HFFc6 (cell line): ENCODE results near the gene RAD51B. TPM values are rescaled to one million over a fixed set of nuclear protein-coding genes. Genes with fewer than 3 reads are reported as not detected.

Experiments
- DNase-seq: peaks from one replicate; pipeline ENCODE4 v3.0.0-alpha.2; 2018
- H3K27ac Mint-ChIP-seq: 2 replicates; pipeline ENCODE4 v1.8.0; 2020; ENCODE audit warnings: mild to moderate bottlenecking, mixed read lengths
- H3K27me3 Mint-ChIP-seq: 2 replicates; pipeline ENCODE4 v1.8.0; 2021; ENCODE audit warnings: mild to moderate bottlenecking, moderate library complexity, mixed read lengths; ENCODE audit not compliant: insufficient read depth
- H3K36me3 Mint-ChIP-seq: 2 replicates; pipeline ENCODE4 v1.8.0; 2021; ENCODE audit warnings: low read depth, mixed read lengths
- H3K4me1 Mint-ChIP-seq: 2 replicates; pipeline ENCODE4 v1.8.0; 2020; ENCODE audit warnings: low read depth, mixed read lengths
- H3K4me3 Mint-ChIP-seq: 2 replicates; pipeline ENCODE4 v1.8.0; 2020; ENCODE audit warnings: mild to moderate bottlenecking, moderate library complexity, mixed read lengths
- H3K9me3 Mint-ChIP-seq: 2 replicates; pipeline ENCODE4 v1.8.0; 2020; ENCODE audit warnings: mild to moderate bottlenecking, mixed read lengths
- CTCF ChIP-seq: fragments of 200-600 bp; sonication (generic); IDR thresholded peaks from 2 replicates; pipeline ENCODE4 v1.5.0; 2021; ENCODE audit warnings: antibody characterized with exemption, mild to moderate bottlenecking
- total RNA-seq, 6 experiments: library from RNA; stranded (reverse); fragmentation: NEBNext Ultra II Directional; extraction: Animal tissue kit (Norgen Biotek cat#: 25700); gene quantifications; 2 replicates in 1 of 6; 3 replicates in 5 of 6; pipeline ENCODE4 v1.2.3, GENCODE V29; 2021

The RAD51B gene
- total RNA-seq, 6 experiments from 2014 or later: 7.1 to 12.4 (median 9.6) TPM

- no peak for TF ChIP-seq CTCF
- Mint-ChIP-seq H3K4me1 (peaks cover 7% of the 10 kb centered on the region; the same call in 1 of the 2 replicates), H3K4me3 (no peak overlapping the region), H3K9me3 (no peaks in the 10 kb centered on the region), H3K27ac (no peak overlapping the region), H3K27me3 (peaks cover 1% of the 10 kb centered on the region; the same call in 1 of the 2 replicates), H3K36me3 (no peaks in the 10 kb centered on the region)
- no peak for DNase-seq
These were observed 496.7 kb downstream of the RAD51B start for GRCh38 chr14:68316078-68316868.

- H3K4me1 Mint-ChIP-seq: peaks cover 7% of the 10 kb centered on the region; the same call in 1 of the 2 replicates
- no peak overlapping the region for H3K4me3 Mint-ChIP-seq
- TF ChIP-seq CTCF: no peak
- peaks cover 1% of the 10 kb centered on the region; the same call in 1 of the 2 replicates for H3K27me3 Mint-ChIP-seq
- no peaks in the 10 kb centered on the region for H3K9me3 Mint-ChIP-seq
- H3K36me3 Mint-ChIP-seq: no peaks in the 10 kb centered on the region
- DNase-seq: no peak
- H3K27ac Mint-ChIP-seq: no peak overlapping the region
These were observed 497.7 kb downstream of the RAD51B start for GRCh38 chr14:68317239-68317638.

DNA sequence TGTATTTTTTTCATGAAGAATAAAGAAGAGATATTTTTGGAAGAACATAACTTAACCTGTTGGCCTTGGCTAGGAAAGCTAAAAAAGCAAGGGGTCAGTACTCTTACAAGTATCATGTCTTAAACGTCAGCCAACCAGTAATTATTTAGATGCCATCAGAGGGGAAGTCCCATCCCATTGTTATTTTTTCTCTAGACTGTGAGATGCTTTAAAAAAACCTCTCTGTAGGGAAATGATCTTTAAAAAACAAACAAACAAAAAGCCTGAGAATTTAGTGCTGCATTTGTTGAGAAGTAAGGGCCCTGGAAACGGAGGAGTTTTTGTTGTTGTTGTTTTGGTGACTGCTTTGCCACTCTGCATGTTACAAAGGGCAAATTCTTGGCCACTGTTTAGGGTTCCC, 499.2 kb downstream of the RAD51B start:
- no peak for TF ChIP-seq CTCF
- no peak overlapping the region for H3K27ac Mint-ChIP-seq
- DNase-seq: no peak
- H3K4me1 Mint-ChIP-seq: peaks cover 7% of the 10 kb centered on the region; the same call in 1 of the 2 replicates
- H3K27me3 Mint-ChIP-seq: peaks cover 1% of the 10 kb centered on the region
- H3K4me3 Mint-ChIP-seq: no peak overlapping the region
- H3K36me3 Mint-ChIP-seq: no peaks in the 10 kb centered on the region
- H3K9me3 Mint-ChIP-seq: no peaks in the 10 kb centered on the region

GRCh38 chr14:68320495-68320894, 500.9 kb downstream of the RAD51B start:
- Mint-ChIP-seq H3K27ac (no peak overlapping the region), H3K4me3 (no peak overlapping the region), H3K9me3 (no peaks in the 10 kb centered on the region), H3K36me3 (no peaks in the 10 kb centered on the region), H3K27me3 (peaks cover 1% of the 10 kb centered on the region), H3K4me1 (peaks cover 7% of the 10 kb centered on the region; the same call in 1 of the 2 replicates)
- TF ChIP-seq CTCF: no peak
- no peak for DNase-seq

DNA sequence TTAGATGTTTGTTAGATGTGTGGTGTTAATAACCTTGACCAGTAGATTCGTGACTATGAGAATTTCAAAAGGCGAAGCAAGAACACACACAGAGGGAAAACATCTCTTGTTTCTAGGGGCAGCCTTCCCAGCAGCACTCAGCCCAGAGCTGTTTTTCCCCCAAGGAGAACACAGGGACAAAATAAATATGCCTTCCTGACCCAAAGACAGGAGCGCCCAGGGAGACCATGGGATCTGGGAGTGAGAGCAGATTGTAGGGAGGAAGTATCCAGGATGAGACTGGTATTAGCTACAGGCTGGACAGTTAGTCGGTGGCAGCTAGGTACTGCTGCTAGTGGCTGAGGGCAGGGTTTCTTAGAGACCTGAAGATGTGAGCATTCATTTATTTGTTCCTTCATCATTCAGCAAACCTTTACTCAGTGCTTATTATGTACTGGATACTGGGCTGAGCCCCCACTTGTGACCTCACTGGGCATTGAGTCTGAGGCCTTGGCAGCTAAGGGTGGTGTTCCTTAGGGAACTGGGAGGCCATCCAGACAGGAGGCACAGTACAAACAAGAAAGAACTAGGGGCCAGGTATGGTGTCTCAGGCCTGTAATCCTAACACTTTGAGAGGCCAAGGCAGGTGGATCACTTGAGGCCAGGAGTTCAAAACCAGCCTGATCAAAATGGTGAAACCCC, 503.5 kb downstream of the RAD51B start:
- no peak for DNase-seq
- Mint-ChIP-seq H3K27me3 (peaks cover 1% of the 10 kb centered on the region), H3K4me1 (peaks cover 7% of the 10 kb centered on the region; the same call in 1 of the 2 replicates), H3K36me3 (no peaks in the 10 kb centered on the region), H3K9me3 (no peaks in the 10 kb centered on the region), H3K27ac (no peak overlapping the region), H3K4me3 (no peak overlapping the region)
- no peak for TF ChIP-seq CTCF
